HG02870 (cell line): ENCODE results near the gene ETHE1.
"Not testable (repeated sequence)": the region's sequence is repeated elsewhere in the genome, so short reads cannot be mapped to it uniquely, and the experiment has no call there.

Source experiments
- ATAC-seq: cut with Tn5 transposase; IDR thresholded peaks from one replicate; pipeline ENCODE4 v1.9.1; 2021; ENCODE audit warnings: mild to moderate bottlenecking, moderate library complexity; ENCODE audit not compliant: unreplicated experiment

ETHE1 gene

DNA sequence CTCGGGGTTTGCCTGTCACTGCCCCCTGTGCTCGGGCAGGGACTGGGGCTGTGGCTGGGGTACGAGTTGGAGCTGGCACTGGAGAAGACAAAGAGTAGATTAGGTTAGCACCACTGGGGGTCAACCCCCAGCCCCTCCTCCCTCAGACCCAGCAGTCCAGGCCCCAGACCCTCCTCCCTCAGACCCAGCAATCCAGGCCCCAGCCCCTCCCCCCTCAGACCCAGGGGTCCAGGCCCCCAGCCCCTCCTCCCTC is 25.1 kb upstream of the ETHE1 start:
- ATAC-seq, result no peak

DNA sequence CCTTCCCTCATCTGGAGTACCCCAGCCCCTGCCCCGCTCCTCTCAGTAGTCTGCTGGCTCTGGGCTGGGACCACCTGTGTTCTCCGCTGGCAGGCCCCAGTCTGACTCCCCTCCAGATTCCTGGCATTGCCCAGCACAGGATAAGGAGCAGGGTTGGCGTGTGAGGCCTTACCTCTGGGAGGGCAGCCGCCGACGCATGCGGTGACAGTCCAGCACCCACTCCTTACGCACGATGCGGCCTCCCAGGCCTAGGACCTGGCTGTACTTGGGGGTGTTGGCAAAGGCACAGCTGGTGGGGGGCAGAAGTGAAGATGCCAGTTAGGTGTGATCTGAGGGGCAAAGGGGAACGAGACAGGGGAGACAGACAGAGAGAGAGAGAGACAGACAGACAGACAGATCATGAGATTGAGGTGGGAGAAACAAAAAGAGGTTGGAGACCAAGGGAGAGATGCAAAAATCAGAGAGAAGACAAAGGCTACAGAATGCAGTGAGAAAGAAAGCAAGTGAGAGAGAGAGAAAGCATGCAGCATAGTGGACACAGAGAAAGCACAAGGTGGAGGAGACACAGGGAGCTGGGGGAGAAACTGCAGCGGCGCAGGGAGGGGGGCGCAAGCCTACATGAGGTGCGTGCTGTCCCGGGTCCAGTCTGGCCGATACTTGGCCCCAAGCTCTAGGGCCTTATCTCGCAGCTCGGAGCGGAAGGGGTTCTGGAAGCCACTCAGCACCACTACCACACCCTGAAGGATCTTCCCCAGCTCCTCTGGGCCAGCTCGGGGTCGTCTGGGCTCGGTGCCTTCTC is 24.6 kb upstream of the ETHE1 start:
- no peak for ATAC-seq

DNA sequence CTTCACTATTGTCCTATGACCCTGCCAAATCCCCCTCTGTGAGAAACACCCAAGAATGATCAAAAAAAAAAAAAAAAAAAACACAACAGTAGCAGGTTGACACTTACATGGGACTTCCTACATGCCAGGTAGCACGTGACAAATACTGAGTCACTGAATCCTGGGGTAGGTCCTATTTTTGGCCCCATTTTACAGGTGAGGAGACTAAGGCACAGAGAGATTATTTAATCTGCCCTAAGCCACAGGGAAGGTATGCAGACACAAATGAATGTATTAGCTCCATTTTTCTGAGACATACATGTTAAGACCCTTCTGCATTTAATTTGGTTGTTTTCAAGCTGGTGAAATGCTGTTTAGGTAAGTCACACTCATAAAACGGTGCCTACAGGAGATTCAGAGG is 21.7 kb upstream of the ETHE1 start:
- no peak for ATAC-seq

DNA sequence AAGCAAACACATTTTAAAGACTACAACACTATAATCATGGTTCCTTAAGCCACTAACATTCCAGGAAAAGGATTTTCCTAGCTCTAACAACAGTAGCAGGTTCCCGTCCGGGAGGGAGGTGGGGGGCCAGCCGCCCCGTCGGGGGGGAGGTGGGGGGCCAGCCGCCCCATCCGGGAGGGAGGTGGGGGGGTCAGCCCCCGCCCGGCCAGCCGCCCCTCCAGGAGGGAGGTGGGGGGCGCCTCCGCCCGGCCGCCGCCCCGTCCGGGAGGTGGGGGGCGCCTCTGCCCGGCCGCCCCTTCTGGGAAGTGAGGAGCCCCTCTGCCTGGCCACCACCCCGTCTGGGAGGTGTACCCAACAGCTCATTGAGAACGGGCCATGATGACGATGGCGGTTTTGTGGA is 20.9 kb upstream of the ETHE1 start:
- not testable (repeated sequence) for ATAC-seq

DNA sequence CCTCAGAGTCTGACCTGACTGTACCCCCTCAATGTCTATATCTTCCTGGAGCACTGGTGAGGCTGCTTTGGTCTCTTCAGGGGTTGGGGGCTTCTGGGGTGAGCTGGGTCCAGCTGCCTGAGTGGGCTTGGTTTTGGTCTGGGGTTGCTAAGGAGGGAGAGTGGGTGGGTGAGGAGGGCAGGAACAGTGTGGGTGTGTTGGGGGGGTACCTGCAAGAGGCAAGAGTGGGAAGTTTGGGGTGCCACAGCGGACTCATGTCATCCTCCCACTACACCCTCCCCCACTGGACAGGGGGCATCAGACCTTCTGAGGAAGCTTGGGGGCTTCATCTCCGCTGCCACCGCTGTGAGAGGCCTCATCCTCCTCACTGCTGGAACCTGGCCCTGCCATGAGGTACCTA is 19.6 kb upstream of the ETHE1 start:
- ATAC-seq, result no peak

DNA sequence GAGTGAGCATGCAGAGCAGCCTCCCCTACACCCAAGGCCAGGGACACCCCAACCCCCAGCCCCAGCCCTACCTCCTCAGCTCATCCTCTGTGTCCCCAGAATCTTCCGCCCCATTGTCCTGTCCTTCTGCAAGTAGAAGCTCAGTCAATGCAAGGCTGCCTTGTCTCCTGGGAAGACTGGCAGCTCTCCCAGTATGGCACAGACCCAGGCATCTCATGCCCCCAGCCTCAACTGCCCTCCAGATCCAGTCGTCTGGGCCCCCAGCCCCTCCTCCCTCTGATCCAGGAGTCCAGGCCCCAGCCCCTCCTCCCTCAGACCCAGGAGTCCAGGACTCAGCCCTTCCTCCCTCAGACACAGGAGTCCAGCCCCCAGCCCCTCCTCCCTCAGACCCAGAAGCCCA is 19.0 kb upstream of the ETHE1 start:
- no peak for ATAC-seq

DNA sequence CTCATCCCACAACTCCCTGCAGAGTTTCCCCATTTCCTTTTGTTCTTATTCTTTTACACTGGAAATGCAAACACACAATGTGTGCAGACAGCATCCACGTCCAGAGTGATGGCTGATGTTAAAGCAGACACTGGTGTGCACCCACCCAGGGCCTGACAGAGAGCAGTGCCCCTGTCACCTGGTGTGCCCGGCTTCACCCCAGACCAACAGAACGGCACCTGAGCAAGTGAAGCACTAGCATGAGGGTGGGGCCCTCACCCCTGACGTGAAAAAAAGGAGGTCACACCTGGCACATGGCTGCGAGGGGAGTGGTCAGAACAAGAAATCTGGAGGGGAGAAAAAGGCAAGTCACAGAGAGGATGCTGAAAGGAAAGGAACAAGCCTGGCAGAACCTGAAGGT is 18.3 kb upstream of the ETHE1 start:
- ATAC-seq, result no peak

DNA sequence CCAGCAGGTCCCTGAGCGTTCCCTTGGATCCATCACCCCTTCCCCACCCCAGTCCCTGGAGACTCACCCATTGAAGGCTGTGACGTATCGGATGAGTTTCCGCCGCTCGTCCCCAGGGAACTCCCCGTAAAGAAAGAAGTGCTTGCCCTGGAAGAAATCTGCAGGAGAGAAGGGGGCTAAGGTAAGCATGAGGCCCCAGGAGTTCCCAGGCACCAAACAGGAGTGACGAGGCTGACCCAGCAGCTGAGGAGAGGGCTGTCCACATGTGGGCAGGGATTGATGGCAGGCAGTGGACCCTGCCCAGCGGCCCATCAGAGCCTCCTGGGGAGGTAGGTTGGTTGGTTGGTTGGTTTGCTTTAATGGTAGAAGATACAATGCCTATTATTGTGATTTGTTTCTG is 17.1 kb upstream of the ETHE1 start:
- ATAC-seq, result no peak

DNA sequence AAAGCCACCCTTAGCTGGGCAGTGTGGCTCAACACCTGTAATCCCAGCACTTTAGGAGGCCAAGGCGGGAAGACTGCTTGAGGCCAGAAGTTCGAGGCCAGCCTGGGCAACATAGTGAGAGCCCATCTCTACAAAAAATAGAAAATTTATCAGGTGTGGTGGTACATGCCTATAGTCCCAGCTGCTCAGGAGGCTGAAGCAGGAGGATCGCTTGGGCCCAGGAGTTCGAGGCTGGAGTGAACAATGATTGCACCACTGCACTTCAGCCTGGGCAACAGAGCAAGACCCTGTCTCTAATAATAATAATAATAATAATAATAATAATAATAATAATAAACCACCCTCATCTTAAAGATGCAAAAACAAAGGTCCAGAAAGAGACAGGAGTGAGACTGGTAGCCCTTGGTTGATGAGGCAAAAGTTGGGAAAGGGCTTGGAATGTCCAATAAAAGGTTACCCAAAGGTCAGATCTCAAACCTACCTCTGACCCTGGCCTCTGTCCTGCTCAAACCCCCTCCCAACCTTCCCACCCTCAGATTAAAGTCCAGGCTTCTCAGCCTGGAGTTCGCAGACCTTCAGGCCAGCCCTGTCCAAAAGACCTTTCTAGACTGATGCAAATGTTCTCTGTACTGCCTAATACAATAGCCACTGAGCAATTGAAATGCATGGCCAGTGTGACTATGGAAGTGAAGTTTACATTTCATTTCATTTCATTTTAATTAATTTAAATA is 15.1 kb upstream of the ETHE1 start:
- ATAC-seq, result no peak

DNA sequence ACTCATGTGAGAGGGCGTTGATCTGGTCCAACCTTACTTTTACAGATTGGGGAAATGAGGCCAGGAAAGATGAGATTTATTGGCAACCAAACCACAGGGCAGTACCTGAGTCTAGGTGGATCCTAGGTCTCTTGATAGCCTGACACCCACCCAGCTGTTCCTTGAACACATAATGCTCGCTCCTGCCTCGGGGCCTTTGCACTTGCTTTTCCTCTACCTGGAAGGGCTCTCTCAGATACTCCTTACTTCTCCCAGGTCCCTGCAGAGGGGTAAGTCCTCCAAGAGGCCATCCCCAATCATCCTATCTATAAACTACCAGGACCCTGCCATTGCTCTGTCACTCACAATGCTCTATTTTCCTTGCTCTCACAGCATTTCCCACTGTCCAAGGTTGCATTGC is 13.4 kb upstream of the ETHE1 start:
- no peak for ATAC-seq

DNA sequence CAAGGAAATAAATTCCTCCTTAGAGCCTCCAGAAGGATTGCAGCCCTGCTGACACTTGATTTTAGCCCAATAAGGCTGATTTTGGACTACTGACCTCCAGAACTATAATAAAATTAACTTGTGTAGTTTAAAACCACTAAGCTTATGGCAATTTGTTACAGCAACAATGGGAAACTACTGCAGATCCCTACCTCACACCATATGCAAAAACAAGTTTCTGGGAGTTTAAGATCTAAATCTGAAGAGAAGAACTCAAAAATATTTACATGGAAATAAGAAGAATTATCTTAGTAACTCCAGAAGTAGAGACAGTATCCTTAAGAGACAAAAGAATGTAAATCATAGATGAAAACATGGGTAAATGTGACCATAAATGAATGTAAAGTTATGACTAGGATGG is 11.9 kb upstream of the ETHE1 start:
- no peak for ATAC-seq

DNA sequence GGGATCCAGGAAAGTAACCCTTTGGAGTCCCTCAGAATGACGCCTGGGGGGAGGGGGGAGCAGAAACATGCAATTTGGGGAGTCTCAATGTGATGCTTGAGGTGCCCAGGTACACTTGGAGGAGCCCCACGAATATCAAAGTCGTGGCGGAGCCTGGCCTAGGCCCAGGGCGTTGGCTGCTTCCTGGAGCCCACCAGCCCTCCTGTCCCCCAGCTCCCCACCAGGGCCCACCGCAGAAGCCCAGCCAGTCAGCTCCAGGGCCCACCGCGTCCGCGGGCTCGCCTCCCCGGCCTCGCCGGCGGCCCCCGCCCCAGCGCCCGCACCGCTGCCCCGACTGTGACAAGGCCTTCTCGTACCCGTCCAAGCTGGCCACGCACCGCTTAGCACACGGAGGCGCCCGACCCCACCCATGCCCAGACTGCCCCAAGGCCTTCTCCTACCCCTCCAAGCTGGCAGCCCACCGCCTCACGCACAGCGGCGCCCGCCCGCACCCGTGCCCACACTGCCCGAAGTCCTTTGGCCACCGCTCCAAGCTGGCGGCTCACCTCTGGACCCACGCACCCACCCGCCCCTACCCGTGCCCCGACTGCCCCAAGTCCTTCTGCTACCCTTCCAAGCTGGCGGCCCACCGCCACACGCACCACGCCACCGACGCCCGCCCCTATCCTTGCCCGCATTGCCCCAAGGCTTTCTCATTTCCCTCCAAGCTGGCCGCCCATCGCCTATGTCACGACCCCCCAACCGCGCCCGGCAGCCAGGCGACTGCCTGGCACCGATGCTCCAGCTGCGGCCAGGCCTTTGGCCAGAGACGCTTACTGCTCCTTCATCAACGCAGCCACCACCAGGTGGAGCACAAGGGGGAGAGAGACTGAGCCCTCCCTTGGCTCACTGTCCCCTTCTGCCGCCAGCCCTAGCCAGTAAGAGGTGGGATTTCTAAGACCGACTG is 8.1 kb upstream of the ETHE1 start:
- no peak for ATAC-seq

DNA sequence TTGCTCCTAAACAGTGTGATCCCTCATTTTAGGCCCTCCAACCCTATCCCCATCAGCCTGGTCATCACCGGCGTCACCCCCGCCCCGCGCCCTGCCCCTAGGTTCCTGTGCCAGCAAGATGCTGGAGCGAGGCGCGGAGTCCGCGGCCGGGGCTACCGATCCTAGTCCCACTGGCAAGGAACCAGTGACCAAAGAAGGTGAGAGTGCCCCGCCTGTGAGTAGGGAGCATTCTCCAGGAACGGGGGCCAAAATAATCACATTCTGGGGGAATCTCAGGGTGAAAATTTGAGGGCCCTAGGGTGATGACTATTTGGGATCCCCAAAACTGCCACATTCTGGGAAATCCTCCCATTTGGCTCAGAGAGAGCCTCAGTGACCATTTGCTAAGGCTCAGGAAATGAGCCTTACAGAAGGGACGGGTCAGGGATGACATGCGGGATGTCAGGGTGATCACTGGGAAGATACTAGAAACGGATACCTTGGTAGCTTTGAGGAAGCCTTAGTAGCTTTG is 7.4 kb upstream of the ETHE1 start:
- ATAC-seq, result no peak

DNA sequence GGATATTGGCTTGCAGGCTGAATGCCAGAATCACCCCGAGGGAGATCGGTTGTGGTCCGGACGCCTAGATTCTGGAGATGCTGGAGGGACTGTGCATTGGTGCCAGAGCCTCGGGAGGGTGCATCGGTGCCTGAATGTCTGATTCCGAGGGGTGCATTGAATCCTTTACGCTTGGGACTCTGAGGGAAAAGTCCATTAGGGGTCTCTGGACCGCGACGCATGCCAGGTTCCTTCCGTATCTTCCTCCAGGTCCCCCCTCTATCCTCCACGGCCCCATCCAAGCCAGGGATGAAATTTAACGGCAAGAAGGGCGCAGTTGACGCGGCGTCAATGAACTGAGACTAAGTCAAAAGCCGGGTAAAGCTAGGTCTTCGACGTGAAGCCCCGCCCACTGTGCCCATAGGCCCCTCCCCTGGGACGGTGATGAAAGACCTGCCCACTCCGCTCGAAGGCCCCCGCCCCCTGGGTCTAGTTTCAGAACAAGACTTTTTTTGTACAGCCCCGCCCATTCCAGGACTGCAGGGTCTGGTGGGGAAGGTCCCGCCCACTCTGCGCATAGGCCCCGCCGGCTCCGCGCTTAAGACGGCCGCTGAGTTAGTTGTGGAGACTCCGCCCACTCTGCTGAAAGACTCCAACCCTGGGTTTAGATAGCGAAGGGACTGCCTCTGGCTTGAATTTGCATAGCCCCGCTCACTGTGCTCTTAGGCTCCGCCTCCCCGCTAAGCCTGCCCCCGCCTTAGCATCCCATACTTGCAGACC is 6.7 kb upstream of the ETHE1 start:
- ATAC-seq, result peak; percentile 54

DNA sequence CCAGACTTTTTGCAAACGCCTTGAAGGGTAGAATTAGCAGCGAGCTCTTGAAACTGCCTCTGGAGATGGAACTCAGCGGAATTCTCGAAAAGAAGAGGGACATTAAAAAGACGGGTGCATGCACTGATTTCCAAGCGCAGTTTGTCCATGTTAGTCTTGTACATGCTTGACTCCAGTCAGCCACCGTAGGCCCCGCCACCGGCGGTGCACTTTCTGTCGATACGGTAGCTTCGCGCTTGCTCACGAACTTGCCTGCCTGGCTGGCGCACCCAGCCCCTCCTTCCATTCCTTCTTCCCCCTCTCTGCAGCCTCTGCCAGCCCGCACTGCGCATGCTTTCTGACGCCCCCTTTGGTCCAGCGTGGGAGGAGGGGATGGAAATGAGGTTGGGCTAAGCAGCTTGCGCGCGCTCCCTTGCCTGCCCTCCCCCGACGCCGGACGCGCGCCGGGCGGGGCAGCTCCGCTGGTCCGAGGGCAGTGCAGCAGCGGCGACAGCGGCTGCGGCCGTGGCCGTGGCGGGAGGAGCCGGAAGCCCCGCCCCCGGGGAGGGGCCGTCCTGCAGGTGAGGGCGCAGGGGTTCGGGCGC is 6.1 kb upstream of the ETHE1 start, which contains the start of gene ZNF575:
TSS of gene ZNF575 (plus strand) at position 227 of the 584 bp plus-strand sequence. CDS start 1,235 bp downstream, outside the sequence.
- ATAC-seq, result peak; percentile 56

DNA sequence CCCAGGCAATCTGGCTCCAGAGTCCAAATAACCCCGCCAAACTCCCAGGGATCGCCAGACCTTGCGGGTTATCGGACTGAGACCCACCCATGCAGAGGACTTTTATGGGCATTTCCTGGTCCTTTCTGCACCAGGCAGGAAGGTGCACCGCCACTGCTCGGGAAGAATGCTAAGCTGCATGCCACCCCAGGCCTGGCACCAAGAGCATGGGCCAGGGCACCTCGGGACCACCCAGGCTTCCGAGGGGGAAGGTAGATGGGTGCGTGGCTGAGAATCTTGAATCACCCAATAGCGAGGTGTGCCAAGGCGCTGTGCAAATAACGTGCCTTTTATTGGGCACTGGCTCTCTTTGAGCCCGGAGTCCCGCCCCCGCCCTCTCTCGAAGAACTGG is 5.6 kb upstream of the ETHE1 start:
- no peak for ATAC-seq

DNA sequence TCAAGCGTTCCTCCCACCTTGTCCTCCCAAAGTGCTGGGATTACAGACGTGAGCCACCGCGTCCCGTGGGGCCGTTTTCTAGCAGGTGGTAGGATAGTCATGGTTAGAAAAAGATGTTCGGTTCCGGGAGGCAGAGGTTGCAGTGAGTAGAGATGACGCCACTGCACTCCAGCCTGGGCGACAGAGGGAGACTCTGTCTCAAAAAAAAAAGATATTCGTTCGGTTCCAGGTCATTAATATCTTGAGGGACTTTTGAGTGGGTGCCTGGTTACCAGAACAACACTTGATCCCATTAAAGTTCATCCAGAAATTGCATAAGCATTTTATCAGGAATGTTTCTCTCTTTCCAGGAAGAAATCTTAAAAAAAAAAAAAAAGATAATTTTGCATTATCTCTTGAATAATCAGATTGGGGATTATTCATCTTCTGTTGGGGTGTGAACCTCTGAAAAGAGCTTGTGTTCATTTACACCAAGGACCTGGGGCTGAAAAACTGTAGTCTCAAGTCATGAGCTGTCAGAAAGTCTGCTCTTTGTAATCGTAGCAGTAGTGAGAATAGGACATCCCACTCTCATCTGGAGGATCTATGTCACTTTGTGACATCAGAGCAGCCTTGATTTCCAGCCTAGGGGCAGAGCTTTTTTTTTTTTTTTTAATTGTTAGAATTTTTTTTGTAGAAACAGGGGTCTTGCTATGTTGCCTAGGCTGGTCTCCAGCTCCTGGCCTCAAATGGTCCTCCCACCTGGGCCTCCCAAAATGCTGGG is 1.0 kb upstream of the ETHE1 start:
- ATAC-seq, result no peak

DNA sequence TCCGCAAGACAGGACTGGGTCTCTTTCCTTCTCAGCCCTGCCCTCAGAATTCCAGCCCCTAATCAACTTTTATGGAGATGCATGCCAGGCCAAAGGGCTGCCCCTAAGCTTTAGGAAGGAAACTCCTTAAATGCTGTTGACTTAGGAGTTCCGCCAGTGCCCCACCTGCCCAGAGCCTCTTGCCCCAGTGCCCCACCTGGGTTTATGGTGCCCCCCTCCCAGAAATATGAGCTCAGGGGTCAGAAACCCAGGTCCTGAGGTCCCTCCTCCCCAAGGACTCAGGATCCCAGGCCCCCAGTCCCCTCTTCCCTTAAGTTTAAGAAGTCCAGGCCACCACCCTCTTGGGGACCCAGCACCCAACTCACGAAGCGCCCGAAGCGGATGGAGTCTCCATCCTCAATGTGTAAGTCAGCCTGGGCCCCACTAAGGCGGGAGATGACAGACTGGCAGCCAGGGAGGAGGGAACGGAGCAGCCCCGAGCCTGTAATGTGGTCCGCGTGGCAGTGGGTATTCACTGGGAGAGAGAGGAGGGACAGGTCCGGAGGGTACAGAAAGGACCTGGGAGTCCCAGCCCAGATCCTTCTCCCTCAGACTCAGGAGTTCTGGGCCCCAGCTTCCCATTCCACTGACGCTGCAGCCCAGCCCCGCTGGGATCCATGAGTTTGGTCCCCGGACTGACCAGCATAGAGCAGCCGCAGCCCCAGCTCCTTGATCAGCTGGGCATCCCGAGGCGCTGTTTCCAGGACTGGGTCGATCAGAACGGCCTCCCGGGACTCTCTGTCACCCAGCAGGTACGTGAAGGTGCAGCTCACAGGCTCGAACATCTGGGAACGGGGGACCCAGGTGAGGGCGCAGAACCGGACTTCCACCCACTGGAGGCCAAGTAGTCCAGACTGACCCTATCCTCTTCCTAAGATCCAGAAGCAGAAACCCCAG is 897 bp downstream of the ETHE1 start:
- ATAC-seq, result no peak
